Measurements from ENCODE around the gene HSD17B1. TPM values are rescaled to one million over a fixed set of nuclear protein-coding genes. Genes with fewer than 3 reads are reported as not detected.

Gene HSD17B1
- polyA plus RNA-seq, 1 donor from 2014 or later, result 1.0 TPM

- Histone ChIP-seq H3K4me2 (ENCODE audit: low read length) (no peak overlapping the region), H3K9me2 (ENCODE audit: insufficient read depth, low read length) (no peaks in the 10 kb centered on the region), H3K27me3 (ENCODE audit: insufficient read depth, low read depth, low read length) (no peaks in the 10 kb centered on the region), H3K4me3 (ENCODE audit: low read length) (no peak overlapping the region), H2AFZ (ENCODE audit: low read depth, low read length) (no peak overlapping the region), H3K27ac (ENCODE audit: low read length) (no peak overlapping the region), H3K9me3 (ENCODE audit: low read length) (no peaks in the 10 kb centered on the region), H3F3A (ENCODE audit: insufficient read depth, low read length, poor library complexity, severe bottlenecking) (no peaks in the 10 kb centered on the region), H3K9ac (ENCODE audit: low read length) (no peak overlapping the region), H4K20me1 (ENCODE audit: insufficient read depth) (no peaks in the 10 kb centered on the region), H3K36me3 (ENCODE audit: insufficient read depth, low read length) (no peaks in the 10 kb centered on the region), H3K79me2 (replicated peaks; ENCODE audit: insufficient read depth, low read length) (no peaks in the 10 kb centered on the region)
- TF ChIP-seq RAD21 (conservative IDR thresholded peaks at IDR 0.05), result no peak
- TF ChIP-seq, protein P1, sequence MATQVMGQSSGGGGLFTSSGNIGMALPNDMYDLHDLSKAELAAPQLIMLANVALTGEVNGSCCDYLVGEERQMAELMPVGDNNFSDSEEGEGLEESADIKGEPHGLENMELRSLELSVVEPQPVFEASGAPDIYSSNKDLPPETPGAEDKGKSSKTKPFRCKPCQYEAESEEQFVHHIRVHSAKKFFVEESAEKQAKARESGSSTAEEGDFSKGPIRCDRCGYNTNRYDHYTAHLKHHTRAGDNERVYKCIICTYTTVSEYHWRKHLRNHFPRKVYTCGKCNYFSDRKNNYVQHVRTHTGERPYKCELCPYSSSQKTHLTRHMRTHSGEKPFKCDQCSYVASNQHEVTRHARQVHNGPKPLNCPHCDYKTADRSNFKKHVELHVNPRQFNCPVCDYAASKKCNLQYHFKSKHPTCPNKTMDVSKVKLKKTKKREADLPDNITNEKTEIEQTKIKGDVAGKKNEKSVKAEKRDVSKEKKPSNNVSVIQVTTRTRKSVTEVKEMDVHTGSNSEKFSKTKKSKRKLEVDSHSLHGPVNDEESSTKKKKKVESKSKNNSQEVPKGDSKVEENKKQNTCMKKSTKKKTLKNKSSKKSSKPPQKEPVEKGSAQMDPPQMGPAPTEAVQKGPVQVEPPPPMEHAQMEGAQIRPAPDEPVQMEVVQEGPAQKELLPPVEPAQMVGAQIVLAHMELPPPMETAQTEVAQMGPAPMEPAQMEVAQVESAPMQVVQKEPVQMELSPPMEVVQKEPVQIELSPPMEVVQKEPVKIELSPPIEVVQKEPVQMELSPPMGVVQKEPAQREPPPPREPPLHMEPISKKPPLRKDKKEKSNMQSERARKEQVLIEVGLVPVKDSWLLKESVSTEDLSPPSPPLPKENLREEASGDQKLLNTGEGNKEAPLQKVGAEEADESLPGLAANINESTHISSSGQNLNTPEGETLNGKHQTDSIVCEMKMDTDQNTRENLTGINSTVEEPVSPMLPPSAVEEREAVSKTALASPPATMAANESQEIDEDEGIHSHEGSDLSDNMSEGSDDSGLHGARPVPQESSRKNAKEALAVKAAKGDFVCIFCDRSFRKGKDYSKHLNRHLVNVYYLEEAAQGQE (IDR thresholded peaks at IDR 0.05; ENCODE audit: borderline replicate concordance), result no peak
- TF ChIP-seq EP300 (conservative IDR thresholded peaks at IDR 0.05; ENCODE audit: poor library complexity, severe bottlenecking), result no peak
- TF ChIP-seq CTCF (IDR thresholded peaks at IDR 0.05; ENCODE audit: poor library complexity, severe bottlenecking), result no peak
- no peak for TF ChIP-seq EZH2 (IDR thresholded peaks at IDR 0.05; ENCODE audit: borderline replicate concordance, insufficient read depth, low read length, poor library complexity, severe bottlenecking)
- no peak for TF ChIP-seq SMC3 (conservative IDR thresholded peaks at IDR 0.05; ENCODE audit: poor library complexity)
- no peak for TF ChIP-seq MXI1 (conservative IDR thresholded peaks at IDR 0.05; ENCODE audit: poor library complexity, severe bottlenecking)
- no peak for TF ChIP-seq POLR2AphosphoS5 (IDR thresholded peaks at IDR 0.05)
- TF ChIP-seq TAF1 (IDR thresholded peaks at IDR 0.05; ENCODE audit: low read depth), result no peak
These were observed 33.8 kb upstream of the HSD17B1 start for GRCh38 chr17:42518755-42519545.

GRCh38 chr17:42519546-42520491 lies 32.9 kb upstream of the HSD17B1 start:
- Histone ChIP-seq H2AFZ (ENCODE audit: low read depth, low read length) (no peak overlapping the region), H3K27ac (ENCODE audit: low read length) (no peak overlapping the region), H3F3A (ENCODE audit: insufficient read depth, low read length, poor library complexity, severe bottlenecking) (no peaks in the 10 kb centered on the region), H3K4me3 (ENCODE audit: low read length) (no peak overlapping the region), H4K20me1 (ENCODE audit: insufficient read depth) (no peaks in the 10 kb centered on the region), H3K9ac (ENCODE audit: low read length) (no peak overlapping the region), H3K9me2 (ENCODE audit: insufficient read depth, low read length) (no peaks in the 10 kb centered on the region), H3K27me3 (ENCODE audit: insufficient read depth, low read depth, low read length) (no peaks in the 10 kb centered on the region), H3K4me2 (ENCODE audit: low read length) (no peak overlapping the region), H3K36me3 (ENCODE audit: insufficient read depth, low read length) (no peaks in the 10 kb centered on the region), H3K9me3 (ENCODE audit: low read length) (no peaks in the 10 kb centered on the region), H3K79me2 (replicated peaks; ENCODE audit: insufficient read depth, low read length) (no peaks in the 10 kb centered on the region)
- TF ChIP-seq SMC3 (conservative IDR thresholded peaks at IDR 0.05; ENCODE audit: poor library complexity) (no peak), CTCF (IDR thresholded peaks at IDR 0.05; ENCODE audit: poor library complexity, severe bottlenecking) (no peak)

Data from neural cell (in vitro differentiated cells).